Lower lobe of right lung (tissue), 2 donors: ENCODE results near the gene GTPBP1. TPM values are rescaled to one million over a fixed set of nuclear protein-coding genes. Genes with fewer than 3 reads are reported as not detected.
A peak's percentile ranks its signal among the peaks of the same experiment; 100 is the strongest.

Experiments
- ATAC-seq, 2 donors: fragments of 200-7000 bp; cut with Tn5 transposase; one replicate each; pipeline ENCODE4 v1.9.1; 2020 to 2022; ENCODE audit warnings: mild to moderate bottlenecking in 2 of 2, moderate library complexity in 2 of 2
- DNase-seq: peaks from one replicate; pipeline ENCODE4 v3.0.0-alpha.2; 2020
- H3K27ac ChIP-seq: fragments of 200-600 bp; one replicate; pipeline ENCODE4 v1.8.0; 2022
- H3K27me3 ChIP-seq: fragments of 200-600 bp; one replicate; pipeline ENCODE4 v1.8.0; 2022; ENCODE audit warnings: low read depth
- H3K36me3 ChIP-seq: fragments of 200-600 bp; one replicate; pipeline ENCODE4 v1.8.0; 2022; ENCODE audit warnings: mild to moderate bottlenecking
- H3K4me1 ChIP-seq: fragments of 200-600 bp; one replicate; pipeline ENCODE4 v1.8.0; 2022
- H3K4me3 ChIP-seq: fragments of 200-600 bp; one replicate; pipeline ENCODE4 v1.8.0; 2022; ENCODE audit warnings: mild to moderate bottlenecking
- H3K9me3 ChIP-seq: fragments of 200-600 bp; one replicate; pipeline ENCODE4 v1.8.0; 2022
- CTCF ChIP-seq: fragments of 200-600 bp; IDR thresholded peaks from one replicate; pipeline ENCODE4 v1.8.0; 2022; ENCODE audit warnings: antibody characterized with exemption, mild to moderate bottlenecking
- intact Hi-C: fragments of 100-400 bp; cut with DNase I; formaldehyde crosslinking; loops from one replicate; pipeline ENCODE4 v1.11.0; 2022
- total RNA-seq: library from RNA; stranded (reverse); fragmentation: NEBNext Ultra II Directional; extraction: Animal tissue kit (Norgen Biotek cat#: 25700); gene quantifications from one replicate; pipeline ENCODE4 v1.2.1, GENCODE V29; 2021
- donor health status: DM: no; HTN: yes; CAD: no; lungs with severe emphysema.

Gene GTPBP1
- total RNA-seq, 1 donor from 2014 or later = 66.7 TPM

- Histone ChIP-seq H3K36me3 (no peaks in the 10 kb centered on the region), H3K4me1 (peaks cover 20% of the 10 kb centered on the region), H3K9me3 (no peaks in the 10 kb centered on the region), H3K27ac (no peak overlapping the region), H3K4me3 (no peak overlapping the region), H3K27me3 (no peaks in the 10 kb centered on the region)
- DNase-seq (no peak), ATAC-seq (no peak)
- TF ChIP-seq CTCF = no peak
- intact Hi-C loops = no loop called here
These were observed 53.3 kb downstream of the GTPBP1 start for GRCh38 chr22:38759005-38759404.

- Histone ChIP-seq H3K36me3 (no peaks in the 10 kb centered on the region), H3K4me1 (peaks cover 10% of the 10 kb centered on the region), H3K27me3 (peaks cover 4% of the 10 kb centered on the region), H3K27ac (no peak overlapping the region), H3K9me3 (no peaks in the 10 kb centered on the region), H3K4me3 (no peak overlapping the region)
- no peak for ATAC-seq
- intact Hi-C loops = no loop called here
- TF ChIP-seq CTCF = no peak
- DNase-seq = no peak
These were observed 54.9 kb downstream of the GTPBP1 start for GRCh38 chr22:38760477-38761201.

GRCh38 chr22:38761202-38762162 is 55.7 kb downstream of the GTPBP1 start:
- DNase-seq (no peak), ATAC-seq (no peak)
- intact Hi-C loops = no loop called here
- Histone ChIP-seq H3K36me3 (no peaks in the 10 kb centered on the region), H3K27me3 (peaks cover 4% of the 10 kb centered on the region), H3K9me3 (no peaks in the 10 kb centered on the region), H3K4me3 (no peak overlapping the region), H3K4me1 (peaks cover 6% of the 10 kb centered on the region), H3K27ac (no peak overlapping the region)
- no peak for TF ChIP-seq CTCF

GRCh38 chr22:38762551-38762983 is 56.8 kb downstream of the GTPBP1 start:
- no peak for TF ChIP-seq CTCF
- intact Hi-C loops = no loop called here
- H3K4me3 ChIP-seq = no peak overlapping the region
- no peaks in the 10 kb centered on the region for H3K36me3 ChIP-seq
- H3K27me3 ChIP-seq = peaks cover 4% of the 10 kb centered on the region
- ATAC-seq = no peak
- H3K27ac ChIP-seq = no peak overlapping the region
- no peaks in the 10 kb centered on the region for H3K9me3 ChIP-seq
- no peak for DNase-seq
- H3K4me1 ChIP-seq = no peaks in the 10 kb centered on the region

GRCh38 chr22:38766076-38766777 is 60.5 kb downstream of the GTPBP1 start:
- Histone ChIP-seq H3K27me3 (peaks cover 4% of the 10 kb centered on the region), H3K36me3 (no peaks in the 10 kb centered on the region), H3K9me3 (no peaks in the 10 kb centered on the region), H3K27ac (no peak overlapping the region), H3K4me3 (no peak overlapping the region), H3K4me1 (no peaks in the 10 kb centered on the region)
- intact Hi-C loops = no loop called here
- DNase-seq = peak; percentile 63
- TF ChIP-seq CTCF = peak; percentile 74
- ATAC-seq = peak; percentile 55 to 66
